ENCODE results near the gene CWC27.

The CWC27 gene

GRCh38 chr5:64876203-64876602, 107.5 kb downstream of the CWC27 start:
- no peak for TF ChIP-seq CTCF (IDR thresholded peaks at IDR 0.05; ENCODE audit: poor library complexity, severe bottlenecking)
- ATAC-seq (ENCODE audit: low read depth) (no peak), DNase-seq (ENCODE audit: low spot score) (no peak)
- Histone ChIP-seq H3K27ac (ENCODE audit: poor library complexity, severe bottlenecking) (no peak overlapping the region), H3K4me1 (ENCODE audit: insufficient read depth, poor library complexity, severe bottlenecking) (no peaks in the 10 kb centered on the region), H3K27me3 (ENCODE audit: insufficient read depth, poor library complexity, severe bottlenecking) (no peaks in the 10 kb centered on the region), H3K9me3 (ENCODE audit: severe bottlenecking) (no peaks in the 10 kb centered on the region), H3K36me3 (ENCODE audit: low read depth) (no peaks in the 10 kb centered on the region), H3K4me3 (ENCODE audit: severe bottlenecking) (no peak overlapping the region)

- Histone ChIP-seq H3K36me3 (ENCODE audit: low read depth) (no peaks in the 10 kb centered on the region), H3K27me3 (ENCODE audit: insufficient read depth, poor library complexity, severe bottlenecking) (no peaks in the 10 kb centered on the region), H3K27ac (ENCODE audit: poor library complexity, severe bottlenecking) (no peak overlapping the region), H3K4me1 (ENCODE audit: insufficient read depth, poor library complexity, severe bottlenecking) (no peaks in the 10 kb centered on the region), H3K4me3 (ENCODE audit: severe bottlenecking) (no peak overlapping the region), H3K9me3 (ENCODE audit: severe bottlenecking) (no peaks in the 10 kb centered on the region)
- DNase-seq (ENCODE audit: low spot score): no peak
- ATAC-seq (ENCODE audit: low read depth): no peak
- TF ChIP-seq CTCF (IDR thresholded peaks at IDR 0.05; ENCODE audit: poor library complexity, severe bottlenecking): no peak
Observed at GRCh38 chr5:64880821-64881220, 112.1 kb downstream of the CWC27 start.

- H3K4me1 ChIP-seq (ENCODE audit: insufficient read depth, poor library complexity, severe bottlenecking): no peaks in the 10 kb centered on the region
- H3K27me3 ChIP-seq (ENCODE audit: insufficient read depth, poor library complexity, severe bottlenecking): no peaks in the 10 kb centered on the region
- DNase-seq (ENCODE audit: low spot score) (no peak), ATAC-seq (ENCODE audit: low read depth) (no peak)
- no peak for TF ChIP-seq CTCF (IDR thresholded peaks at IDR 0.05; ENCODE audit: poor library complexity, severe bottlenecking)
- H3K27ac ChIP-seq (ENCODE audit: poor library complexity, severe bottlenecking): no peak overlapping the region
- H3K4me3 ChIP-seq (ENCODE audit: severe bottlenecking): no peak overlapping the region
- no peaks in the 10 kb centered on the region for H3K9me3 ChIP-seq (ENCODE audit: severe bottlenecking)
- no peaks in the 10 kb centered on the region for H3K36me3 ChIP-seq (ENCODE audit: low read depth)
Observed at GRCh38 chr5:64883912-64884311, 115.2 kb downstream of the CWC27 start.

GRCh38 chr5:64884541-64884940, 115.8 kb downstream of the CWC27 start:
- Histone ChIP-seq H3K9me3 (ENCODE audit: severe bottlenecking) (no peaks in the 10 kb centered on the region), H3K4me1 (ENCODE audit: insufficient read depth, poor library complexity, severe bottlenecking) (no peaks in the 10 kb centered on the region), H3K36me3 (ENCODE audit: low read depth) (no peaks in the 10 kb centered on the region), H3K4me3 (ENCODE audit: severe bottlenecking) (no peak overlapping the region), H3K27ac (ENCODE audit: poor library complexity, severe bottlenecking) (no peak overlapping the region), H3K27me3 (ENCODE audit: insufficient read depth, poor library complexity, severe bottlenecking) (no peaks in the 10 kb centered on the region)
- no peak for TF ChIP-seq CTCF (IDR thresholded peaks at IDR 0.05; ENCODE audit: poor library complexity, severe bottlenecking)
- no peak for ATAC-seq (ENCODE audit: low read depth)
- no peak for DNase-seq (ENCODE audit: low spot score)

GRCh38 chr5:64887910-64888309, 119.2 kb downstream of the CWC27 start:
- H3K27me3 ChIP-seq (ENCODE audit: insufficient read depth, poor library complexity, severe bottlenecking): no peaks in the 10 kb centered on the region
- no peaks in the 10 kb centered on the region for H3K4me1 ChIP-seq (ENCODE audit: insufficient read depth, poor library complexity, severe bottlenecking)
- no peaks in the 10 kb centered on the region for H3K9me3 ChIP-seq (ENCODE audit: severe bottlenecking)
- DNase-seq (ENCODE audit: low spot score) (no peak), ATAC-seq (ENCODE audit: low read depth) (no peak)
- no peak for TF ChIP-seq CTCF (IDR thresholded peaks at IDR 0.05; ENCODE audit: poor library complexity, severe bottlenecking)
- H3K27ac ChIP-seq (ENCODE audit: poor library complexity, severe bottlenecking): no peak overlapping the region
- no peak overlapping the region for H3K4me3 ChIP-seq (ENCODE audit: severe bottlenecking)
- H3K36me3 ChIP-seq (ENCODE audit: low read depth): no peaks in the 10 kb centered on the region
